ENCODE data around the gene TBCEL. TPM values are rescaled to one million over a fixed set of nuclear protein-coding genes. Genes with fewer than 3 reads are reported as not detected.

TBCEL gene
- total RNA-seq, 1 experiment from 2014 or later = 17.7 TPM

GRCh38 chr11:120988603-120989002 is 35.3 kb upstream of the TBCEL start:
- H3K9me3 ChIP-seq (ENCODE audit: control insufficient read depth in 1 of 2, insufficient read depth in 1 of 2, low read depth in 1 of 2, low read length in 2 of 2) = no peaks in the 10 kb centered on the region
- DNase-seq (ENCODE audit: low read depth, low spot score) (no peak), ATAC-seq (no peak)
- no peaks in the 10 kb centered on the region for H4K20me1 ChIP-seq (ENCODE audit: insufficient read depth)
- H2AFZ ChIP-seq (ENCODE audit: low read depth, low read length, poor library complexity, severe bottlenecking) = no peak overlapping the region
- H3K4me2 ChIP-seq (ENCODE audit: low read length) = no peak overlapping the region
- ChIA-PET RAD21 (ENCODE audit: low non-redundant PET in 1 of 2, low total read pairs in 2 of 2, uncharacterized antibody in 2 of 2, unreplicated experiment in 2 of 2) (no interaction called here), POLR2A (no interaction called here), CTCF (no interaction called here)
- H3K27ac ChIP-seq (ENCODE audit: low read depth, low read length) = no peak overlapping the region
- BruUV-seq (replicated peaks) = no TSS peak
- H3K4me3 ChIP-seq (replicated peaks in 1 of 2; ENCODE audit: low read depth in 1 of 2, low read length in 2 of 2) = no peak overlapping the region
- no peaks in the 10 kb centered on the region for H3K36me3 ChIP-seq (ENCODE audit: control insufficient read depth in 1 of 2, insufficient read depth in 2 of 2, low read length in 2 of 2)
- H3K9ac ChIP-seq (ENCODE audit: low read length) = no peak overlapping the region
- H3K27me3 ChIP-seq (ENCODE audit: insufficient read depth, low read length) = peaks cover 36% of the 10 kb centered on the region
- no peak for TF ChIP-seq EGR1 (IDR thresholded peaks at IDR 0.05; ENCODE audit: low read depth)
- no peak for TF ChIP-seq CEBPB (IDR thresholded peaks at IDR 0.05; ENCODE audit: low read depth)
- no peaks in the 10 kb centered on the region for H3K9me2 ChIP-seq (ENCODE audit: insufficient read depth)
- H3K4me1 ChIP-seq (ENCODE audit: control insufficient read depth in 1 of 2, insufficient read depth in 2 of 2, low read length in 2 of 2) = no peaks in the 10 kb centered on the region
- H3K79me2 ChIP-seq (ENCODE audit: insufficient read depth, low read length) = no peaks in the 10 kb centered on the region
- intact Hi-C loops (cut with micrococcal nuclease) = no loop called here

DNA sequence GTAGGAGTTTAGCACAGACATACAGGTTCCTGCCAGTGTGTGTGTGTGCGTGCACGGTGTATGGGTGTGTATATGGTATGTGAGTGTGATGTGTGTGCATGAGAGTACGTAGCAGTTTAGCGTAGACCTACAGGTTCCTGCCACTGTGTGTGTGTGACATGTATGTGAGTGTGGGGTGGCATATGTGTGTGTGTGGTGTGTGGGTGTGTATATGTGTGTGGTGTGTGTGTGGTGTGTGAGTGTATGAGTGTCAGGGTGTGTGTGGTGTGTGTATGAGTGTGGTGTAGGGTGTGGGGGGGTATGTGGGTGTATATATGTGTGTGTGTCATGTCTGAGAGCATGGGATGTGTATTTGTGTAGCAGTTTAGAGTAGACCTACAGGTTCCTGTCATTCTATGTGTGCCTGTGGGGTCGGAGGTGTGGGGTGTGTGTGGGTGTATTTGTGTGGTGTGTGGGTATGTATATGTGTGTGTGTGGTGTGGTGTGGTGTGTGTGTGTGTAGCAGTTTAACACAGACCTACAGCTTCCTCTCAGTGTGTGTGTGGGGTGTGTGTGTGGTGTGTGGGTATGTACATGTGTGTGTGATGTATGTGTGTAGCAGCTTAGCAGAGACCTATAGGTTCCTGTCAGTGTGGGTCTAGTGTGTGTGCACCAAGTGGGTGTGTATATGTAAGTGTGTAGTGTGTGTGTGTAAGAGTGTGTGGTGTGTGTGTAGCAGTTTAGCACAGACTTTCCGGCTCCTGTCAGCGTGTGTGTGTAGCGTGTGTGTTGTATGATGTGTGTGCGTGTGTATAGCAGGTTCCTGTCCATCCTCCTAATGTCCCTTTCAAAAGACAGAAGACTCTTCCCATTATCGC is 31.8 kb upstream of the TBCEL start:
- H3K27me3 ChIP-seq (ENCODE audit: insufficient read depth, low read length) = peaks cover 52% of the 10 kb centered on the region

More for the DNA sequence above, 31.8 kb upstream of the TBCEL start:
- POLR2A ChIA-PET = no interaction called here
- intact Hi-C loops (cut with micrococcal nuclease) = no loop called here
- H3K27ac ChIP-seq (ENCODE audit: low read depth, low read length) = no peak overlapping the region
- H2AFZ ChIP-seq (ENCODE audit: low read depth, low read length, poor library complexity, severe bottlenecking) = no peak overlapping the region
- CTCF ChIA-PET = interaction anchor here (0.9 kb wide), 1 partner anchor 22 kb away, joined by 3 read pairs; no protein-coding TSS in a partner anchor
- TF ChIP-seq CBX3 (IDR thresholded peaks at IDR 0.05; ENCODE audit: low read depth) = no peak
- TF ChIP-seq POLR2AphosphoS5 (IDR thresholded peaks at IDR 0.05; ENCODE audit: low read depth, low read length) = no peak
- no peak for TF ChIP-seq ELF1 (IDR thresholded peaks at IDR 0.05; ENCODE audit: borderline replicate concordance, low read depth)
- no peak for TF ChIP-seq ZFX (IDR thresholded peaks at IDR 0.05)
- no peak for TF ChIP-seq FOSL1 (IDR thresholded peaks at IDR 0.05; ENCODE audit: low read depth)
- no peak for TF ChIP-seq SP1 (IDR thresholded peaks at IDR 0.05; ENCODE audit: low read depth)
- no peak for TF ChIP-seq SRF (IDR thresholded peaks at IDR 0.05; ENCODE audit: low read depth)
- TF ChIP-seq EZH2 (IDR thresholded peaks at IDR 0.05) = no peak
- no peak for TF ChIP-seq JUND (IDR thresholded peaks at IDR 0.05)
- no peak for ATAC-seq
- H3K9me3 ChIP-seq (ENCODE audit: control insufficient read depth in 1 of 2, insufficient read depth in 1 of 2, low read depth in 1 of 2, low read length in 2 of 2) = no peaks in the 10 kb centered on the region
- H3K4me1 ChIP-seq (ENCODE audit: control insufficient read depth in 1 of 2, insufficient read depth in 2 of 2, low read length in 2 of 2) = no peaks in the 10 kb centered on the region
- H3K36me3 ChIP-seq (ENCODE audit: control insufficient read depth in 1 of 2, insufficient read depth in 2 of 2, low read length in 2 of 2) = no peaks in the 10 kb centered on the region
- DNase-seq (ENCODE audit: low read depth, low spot score) = no peak
- H4K20me1 ChIP-seq (ENCODE audit: insufficient read depth) = no peaks in the 10 kb centered on the region
- RAD21 ChIA-PET (ENCODE audit: low non-redundant PET in 1 of 2, low total read pairs in 2 of 2, uncharacterized antibody in 2 of 2, unreplicated experiment in 2 of 2) = no interaction called here
- H3K4me2 ChIP-seq (ENCODE audit: low read length) = no peak overlapping the region
- no peaks in the 10 kb centered on the region for H3K79me2 ChIP-seq (ENCODE audit: insufficient read depth, low read length)
- BruUV-seq (replicated peaks) = no TSS peak
- H3K9ac ChIP-seq (ENCODE audit: low read length) = no peak overlapping the region
- no peak overlapping the region for H3K4me3 ChIP-seq (replicated peaks in 1 of 2; ENCODE audit: low read depth in 1 of 2, low read length in 2 of 2)
- H3K9me2 ChIP-seq (ENCODE audit: insufficient read depth) = no peaks in the 10 kb centered on the region
